Measurements from ENCODE around the gene GCNT4.
"Not testable (repeated sequence)": the region's sequence is repeated elsewhere in the genome, so short reads cannot be mapped to it uniquely, and the experiment has no call there.

- not testable (repeated sequence) for TF ChIP-seq CTCF (IDR thresholded peaks at IDR 0.05 in 4 of 5, conservative IDR thresholded peaks at IDR 0.05 in 1 of 5); POLR2A (IDR thresholded peaks at IDR 0.05)
Observed at GRCh38 chr5:75095956-75096355, 43.6 kb upstream of the GCNT4 start.

All from gastrocnemius medialis (tissue), 4 donors.